Upper lobe of left lung (tissue), 6 donors: ENCODE results near the gene BPIFB1. TPM values are rescaled to one million over a fixed set of nuclear protein-coding genes. Genes with fewer than 3 reads are reported as not detected.

ENCODE experiments used
- ATAC-seq, 2 donors: fragments of 200-7000 bp; cut with Tn5 transposase; one replicate each; pipeline ENCODE4 v1.9.1; 2022; ENCODE audit warnings: mild to moderate bottlenecking in 2 of 2, moderate library complexity in 2 of 2; ENCODE audit not compliant: low FRiP score in 2 of 2
- DNase-seq, 2 donors: peaks; one replicate each; pipeline ENCODE4 v3.0.0-alpha.2; 2019 to 2020
- H3K27ac ChIP-seq, 4 donors: fragments of 200-600 bp; sonication (generic); one replicate each; pipeline ENCODE4 v1.5.1; 2016 to 2019
- H3K27me3 ChIP-seq, 4 donors: fragments of 200-600 bp; sonication (generic); one replicate each; pipeline ENCODE4 v1.5.1; 2017 to 2019
- H3K36me3 ChIP-seq, 4 donors: fragments of 200-600 bp; sonication (generic); one replicate each; pipeline ENCODE4 v1.5.1; 2016 to 2019
- H3K4me1 ChIP-seq, 4 donors: fragments of 200-600 bp; sonication (generic); one replicate each; pipeline ENCODE4 v1.5.1; 2018 to 2019
- H3K4me3 ChIP-seq, 4 donors: fragments of 200-600 bp; sonication (generic); one replicate each; pipeline ENCODE4 v1.5.1; 2017 to 2019; ENCODE audit warnings: mild to moderate bottlenecking in 2 of 4, moderate library complexity in 1 of 4
- H3K9me3 ChIP-seq, 4 donors: fragments of 200-600 bp; sonication (generic); one replicate each; pipeline ENCODE4 v1.5.1; 2018 to 2019
- CTCF ChIP-seq, 6 experiments: fragments of 450-650 bp in 4 of 6; fragments of 200-600 bp in 2 of 6; sonication (generic) in 2 of 6; IDR thresholded peaks; one replicate each; pipeline ENCODE4 v1.5.1; 2016 to 2019; ENCODE audit warnings: antibody characterized with exemption in 6 of 6
- EP300 ChIP-seq, 4 donors: sonication (generic); formaldehyde crosslinking; IDR thresholded peaks; one replicate each; pipeline ENCODE4 v1.5.1; 2017; ENCODE audit warnings: antibody characterized with exemption in 4 of 4, control low read depth in 2 of 4
- POLR2A ChIP-seq, 4 donors: fragments of 450-650 bp; IDR thresholded peaks; one replicate each; pipeline ENCODE4 v1.5.1; 2016 to 2017; ENCODE audit warnings: antibody characterized with exemption in 4 of 4, mild to moderate bottlenecking in 2 of 4
- POLR2AphosphoS5 ChIP-seq, 2 donors: sonication (generic); formaldehyde crosslinking; IDR thresholded peaks; one replicate each; pipeline ENCODE4 v1.5.1; 2017; ENCODE audit warnings: antibody characterized with exemption in 2 of 2
- WGBS, 2 donors: methylation state at CpG; one replicate each; pipeline ENCODE4 v1.1.5; 2017 to 2018; 5-methylcytosine and 5-hydroxymethylcytosine counted together
- total RNA-seq, 6 donors: library from RNA; depleted of rRNA in 4 of 6; stranded (reverse); fragments of >200 nt in 4 of 6; gene quantifications; one replicate each; pipeline versions ENCODE4 v1.1.0 to v1.2.1, GENCODE V29; 2016 to 2021
- donor health status: DM: no; HTN: no; CAD: no; lungs with moderate emphysema.
- donor health status: DM: no; HTN: yes; CAD: no; lungs with severe emphysema.

The BPIFB1 gene
- total RNA-seq, 6 donors from 2014 or later = 4.8 to 323 (median 35.3) TPM

- Histone ChIP-seq H3K27me3 (no peaks in the 10 kb centered on the region), H3K4me1 (no peaks in the 10 kb centered on the region), H3K27ac (no peak overlapping the region), H3K9me3 (no peaks in the 10 kb centered on the region), H3K36me3 (no peaks in the 10 kb centered on the region), H3K4me3 (no peak overlapping the region)
- TF ChIP-seq POLR2A (IDR thresholded peaks at IDR 0.05) (no peak), EP300 (IDR thresholded peaks at IDR 0.05) (no peak), CTCF (IDR thresholded peaks at IDR 0.05) (no peak), POLR2AphosphoS5 (IDR thresholded peaks at IDR 0.05) (no peak)
- no peak for DNase-seq
- no peak for ATAC-seq
- 83 to 90% methylated on average over 14 of the region's 14 CpGs for WGBS, 2 donors
Observed at GRCh38 chr20:33317424-33318095, 34.5 kb downstream of the BPIFB1 start.

- Histone ChIP-seq H3K4me1 (no peaks in the 10 kb centered on the region), H3K4me3 (no peak overlapping the region), H3K27ac (no peak overlapping the region), H3K36me3 (no peaks in the 10 kb centered on the region), H3K27me3 (no peaks in the 10 kb centered on the region), H3K9me3 (no peaks in the 10 kb centered on the region)
- WGBS, 2 donors = 40% methylated on average over 1 to 5 of the region's 5 CpGs
- ATAC-seq (no peak), DNase-seq (no peak)
- no peak for TF ChIP-seq CTCF (IDR thresholded peaks at IDR 0.05)
- no peak for TF ChIP-seq POLR2AphosphoS5 (IDR thresholded peaks at IDR 0.05)
- TF ChIP-seq EP300 (IDR thresholded peaks at IDR 0.05) = no peak
- TF ChIP-seq POLR2A (IDR thresholded peaks at IDR 0.05) = no peak
Observed at GRCh38 chr20:33318096-33318429, 35.0 kb downstream of the BPIFB1 start.

GRCh38 chr20:33320006-33320405, 37.0 kb downstream of the BPIFB1 start:
- Histone ChIP-seq H3K4me1 (no peaks in the 10 kb centered on the region), H3K36me3 (no peaks in the 10 kb centered on the region), H3K4me3 (no peak overlapping the region), H3K9me3 (no peaks in the 10 kb centered on the region), H3K27ac (no peak overlapping the region), H3K27me3 (no peaks in the 10 kb centered on the region)
- WGBS, 2 donors = 85 to 87% methylated on average over 10 of the region's 10 CpGs
- TF ChIP-seq EP300 (IDR thresholded peaks at IDR 0.05) (no peak), POLR2AphosphoS5 (IDR thresholded peaks at IDR 0.05) (no peak), POLR2A (IDR thresholded peaks at IDR 0.05) (no peak), CTCF (IDR thresholded peaks at IDR 0.05) (no peak)
- DNase-seq (no peak), ATAC-seq (no peak)

GRCh38 chr20:33322456-33322855, 39.4 kb downstream of the BPIFB1 start:
- 78 to 80% methylated on average over 3 of the region's 3 CpGs for WGBS, 2 donors
- H3K36me3 ChIP-seq = no peaks in the 10 kb centered on the region
- H3K4me3 ChIP-seq = no peak overlapping the region
- H3K9me3 ChIP-seq = no peaks in the 10 kb centered on the region
- no peak for ATAC-seq
- no peak for DNase-seq
- no peak overlapping the region for H3K27ac ChIP-seq
- TF ChIP-seq CTCF (IDR thresholded peaks at IDR 0.05) = no peak
- TF ChIP-seq EP300 (IDR thresholded peaks at IDR 0.05) = no peak
- TF ChIP-seq POLR2AphosphoS5 (IDR thresholded peaks at IDR 0.05) = no peak
- TF ChIP-seq POLR2A (IDR thresholded peaks at IDR 0.05) = no peak
- no peaks in the 10 kb centered on the region for H3K27me3 ChIP-seq
- no peaks in the 10 kb centered on the region for H3K4me1 ChIP-seq

- ATAC-seq (no peak), DNase-seq (no peak)
- H3K27ac ChIP-seq = no peak overlapping the region
- 21 to 54% methylated on average over 3 to 8 of the region's 8 CpGs for WGBS, 2 donors
- no peak overlapping the region for H3K4me3 ChIP-seq
- H3K36me3 ChIP-seq = no peaks in the 10 kb centered on the region
- no peaks in the 10 kb centered on the region for H3K4me1 ChIP-seq
- no peaks in the 10 kb centered on the region for H3K9me3 ChIP-seq
- TF ChIP-seq CTCF (IDR thresholded peaks at IDR 0.05) (no peak), POLR2A (IDR thresholded peaks at IDR 0.05) (no peak), POLR2AphosphoS5 (IDR thresholded peaks at IDR 0.05) (no peak), EP300 (IDR thresholded peaks at IDR 0.05) (no peak)
- no peaks in the 10 kb centered on the region for H3K27me3 ChIP-seq
Observed at GRCh38 chr20:33323236-33323635, 40.2 kb downstream of the BPIFB1 start.
